PC-9 (cell line): ENCODE results near the gene PRR13. TPM values are rescaled to one million over a fixed set of nuclear protein-coding genes. Genes with fewer than 3 reads are reported as not detected.
A peak's percentile ranks its signal among the peaks of the same experiment; 100 is the strongest.
"Not testable (repeated sequence)": the region's sequence is repeated elsewhere in the genome, so short reads cannot be mapped to it uniquely, and the experiment has no call there.

ENCODE experiments used
- BruUV-seq: library from RNA; stranded (reverse); fragments of 400-500 nt; replicated peaks from 2 replicates; lab custom pipeline; 2021; lab: Mats Ljungman, UMichigan
- CTCF ChIA-PET: fragments of 300-600 bp; sonication (Branson Sonifier 250); formaldehyde crosslinking; loops from one replicate; lab custom pipeline; 2022; ENCODE audit warnings: antibody characterized with exemption; lab: Charles Lee
- POLR2A ChIA-PET: fragments of 300-600 bp; sonication (Branson Sonifier 250); formaldehyde crosslinking; loops from one replicate; lab custom pipeline; 2022; ENCODE audit warnings: antibody characterized with exemption; ENCODE audit not compliant: unreplicated experiment; lab: Charles Lee
- DNase-seq, 2 experiments: peaks; one replicate each; pipeline versions ENCODE4 v3.0.0 to v3.0.0-alpha.2; 2015 to 2022; ENCODE audit warnings: mixed read lengths in 1 of 2
- H2AFZ ChIP-seq: fragments of 200-600 bp; sonication (generic); 2 replicates; pipeline ENCODE4 v1.8.1; 2017; ENCODE audit warnings: antibody characterized with exemption
- H3F3A ChIP-seq: fragments of 200-600 bp; sonication (generic); 2 replicates; pipeline ENCODE4 v1.8.1; 2017; ENCODE audit warnings: antibody characterized with exemption, mild to moderate bottlenecking, low read depth; ENCODE audit not compliant: insufficient read depth
- H3K27ac ChIP-seq: fragments of 200-600 bp; sonication (generic); 2 replicates; pipeline ENCODE4 v1.6.1; 2016; ENCODE audit warnings: mixed run types
- H3K27me3 ChIP-seq: fragments of 200-600 bp; sonication (generic); 2 replicates; pipeline ENCODE4 v1.6.1; 2016; ENCODE audit warnings: low read depth, mixed run types; ENCODE audit not compliant: insufficient read depth
- H3K36me3 ChIP-seq: fragments of 200-600 bp; sonication (generic); 2 replicates; pipeline ENCODE4 v1.6.1; 2016; ENCODE audit warnings: low read depth, mixed run types
- H3K4me1 ChIP-seq: fragments of 200-600 bp; sonication (generic); replicated peaks from 2 replicates; pipeline ENCODE4 v1.6.1; 2016; ENCODE audit warnings: mixed run types; ENCODE audit not compliant: insufficient read depth
- H3K4me2 ChIP-seq: fragments of 200-600 bp; sonication (generic); 2 replicates; pipeline ENCODE4 v1.6.1; 2017; ENCODE audit warnings: mixed run types
- H3K4me3 ChIP-seq: fragments of 200-600 bp; sonication (generic); 2 replicates; pipeline ENCODE4 v1.6.1; 2016; ENCODE audit warnings: mixed run types
- H3K79me2 ChIP-seq: fragments of 200-600 bp; sonication (generic); 2 replicates; pipeline ENCODE4 v1.6.1; 2017; ENCODE audit warnings: low read depth, mixed run types
- H3K9me2 ChIP-seq: fragments of 200-600 bp; sonication (generic); 2 replicates; pipeline ENCODE4 v1.8.1; 2017; ENCODE audit warnings: mild to moderate bottlenecking; ENCODE audit not compliant: insufficient read depth
- H3K9me3 ChIP-seq: fragments of 200-600 bp; sonication (generic); 2 replicates; pipeline ENCODE4 v1.8.1; 2016; ENCODE audit warnings: low read depth; ENCODE audit not compliant: insufficient read depth
- H4K20me1 ChIP-seq: fragments of 200-600 bp; sonication (generic); 2 replicates; pipeline ENCODE4 v1.8.1; 2017; ENCODE audit not compliant: insufficient read depth
- EZH2 ChIP-seq: fragments of 200-600 bp; sonication (generic); IDR thresholded peaks from 2 replicates; pipeline ENCODE4 v1.8.0; 2017; ENCODE audit warnings: antibody characterized with exemption, low read depth
- intact Hi-C: fragments of 100-400 bp; cut with micrococcal nuclease; formaldehyde crosslinking; loops from one replicate; pipeline ENCODE4 v1.10.0; 2022; ENCODE audit not compliant: unreplicated experiment
- total RNA-seq: library from RNA; stranded (reverse); gene quantifications from 2 replicates; pipeline ENCODE4 v1.2.3, GENCODE V29; 2021
- TF ChIP-seq, protein P1 (sequence below): fragments of 200-600 bp; sonication (generic); conservative IDR thresholded peaks from 2 replicates; pipeline ENCODE4 v1.6.1; 2017; ENCODE audit warnings: mixed run types, antibody characterized with exemption, mild to moderate bottlenecking, moderate library complexity

The PRR13 gene
- total RNA-seq, 1 experiment from 2014 or later: 203 TPM

- BruUV-seq: no TSS peak
- peak overlapping the region; percentile 28; the same call in 1 of the 2 replicates for H3K27ac ChIP-seq
- intact Hi-C loops: no loop called here
Observed at GRCh38 chr12:53428741-53429140, 12.8 kb upstream of the PRR13 start.

DNA sequence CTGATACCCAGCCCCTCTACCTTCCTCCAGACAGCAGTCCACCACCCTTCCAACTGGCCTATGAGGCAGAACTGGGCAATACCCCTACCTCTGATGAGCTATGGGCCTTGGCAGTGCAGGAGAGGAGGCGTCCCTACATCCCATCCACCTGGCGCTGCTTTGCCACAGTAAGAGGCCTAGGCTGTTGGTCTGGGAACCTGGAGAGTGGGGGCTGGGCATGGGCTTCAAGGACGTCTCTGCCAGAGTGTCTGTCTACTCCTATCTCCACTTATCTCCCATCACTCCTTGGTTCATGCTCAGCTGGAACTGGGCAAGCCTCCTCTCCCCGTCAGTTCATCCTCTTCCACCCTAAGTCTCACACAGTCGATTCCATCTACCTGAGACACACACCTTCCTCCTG, 11.4 kb upstream of the PRR13 start:
- Histone ChIP-seq H3K9me2 (no peaks in the 10 kb centered on the region), H3K27me3 (no peaks in the 10 kb centered on the region), H2AFZ (no peak overlapping the region), H3K4me1 (peaks cover 27% of the 10 kb centered on the region), H3F3A (peaks cover 23% of the 10 kb centered on the region), H3K27ac (no peak overlapping the region), H3K9me3 (no peaks in the 10 kb centered on the region), H3K36me3 (no peaks in the 10 kb centered on the region), H3K4me2 (no peak overlapping the region), H4K20me1 (no peaks in the 10 kb centered on the region), H3K79me2 (no peaks in the 10 kb centered on the region), H3K4me3 (no peak overlapping the region)
- ChIA-PET CTCF (no interaction called here), POLR2A (no interaction called here)
- intact Hi-C loops: no loop called here
- DNase-seq: no peak
- TF ChIP-seq, protein P1, sequence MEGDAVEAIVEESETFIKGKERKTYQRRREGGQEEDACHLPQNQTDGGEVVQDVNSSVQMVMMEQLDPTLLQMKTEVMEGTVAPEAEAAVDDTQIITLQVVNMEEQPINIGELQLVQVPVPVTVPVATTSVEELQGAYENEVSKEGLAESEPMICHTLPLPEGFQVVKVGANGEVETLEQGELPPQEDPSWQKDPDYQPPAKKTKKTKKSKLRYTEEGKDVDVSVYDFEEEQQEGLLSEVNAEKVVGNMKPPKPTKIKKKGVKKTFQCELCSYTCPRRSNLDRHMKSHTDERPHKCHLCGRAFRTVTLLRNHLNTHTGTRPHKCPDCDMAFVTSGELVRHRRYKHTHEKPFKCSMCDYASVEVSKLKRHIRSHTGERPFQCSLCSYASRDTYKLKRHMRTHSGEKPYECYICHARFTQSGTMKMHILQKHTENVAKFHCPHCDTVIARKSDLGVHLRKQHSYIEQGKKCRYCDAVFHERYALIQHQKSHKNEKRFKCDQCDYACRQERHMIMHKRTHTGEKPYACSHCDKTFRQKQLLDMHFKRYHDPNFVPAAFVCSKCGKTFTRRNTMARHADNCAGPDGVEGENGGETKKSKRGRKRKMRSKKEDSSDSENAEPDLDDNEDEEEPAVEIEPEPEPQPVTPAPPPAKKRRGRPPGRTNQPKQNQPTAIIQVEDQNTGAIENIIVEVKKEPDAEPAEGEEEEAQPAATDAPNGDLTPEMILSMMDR: no peak
- TF ChIP-seq EZH2: no peak
- no TSS peak for BruUV-seq

More at GRCh38 chr12:53428741-53429140, 12.8 kb upstream of the PRR13 start:
- Histone ChIP-seq H3K36me3 (no peaks in the 10 kb centered on the region), H3K4me2 (peak overlapping the region; percentile 40), H3K27me3 (no peaks in the 10 kb centered on the region), H4K20me1 (no peaks in the 10 kb centered on the region), H3K4me1 (peaks cover 27% of the 10 kb centered on the region), H3F3A (peaks cover 23% of the 10 kb centered on the region), H3K9me2 (no peaks in the 10 kb centered on the region), H3K9me3 (no peaks in the 10 kb centered on the region), H3K4me3 (no peak overlapping the region), H2AFZ (no peak overlapping the region), H3K79me2 (no peaks in the 10 kb centered on the region)
- DNase-seq: no peak
- TF ChIP-seq, protein P1: no peak
- TF ChIP-seq EZH2: no peak
- CTCF ChIA-PET: no interaction called here
- POLR2A ChIA-PET: interaction anchor here (0.6 kb wide), 3 partner anchors 74 to 481 kb away, joined by 3 to 9 read pairs (median 4); no protein-coding TSS in a partner anchor

- Histone ChIP-seq H3F3A (peaks cover 29% of the 10 kb centered on the region), H3K36me3 (no peaks in the 10 kb centered on the region), H4K20me1 (no peaks in the 10 kb centered on the region), H3K79me2 (no peaks in the 10 kb centered on the region), H3K9me3 (no peaks in the 10 kb centered on the region), H3K27me3 (no peaks in the 10 kb centered on the region), H3K4me3 (no peak overlapping the region), H3K4me2 (no peak overlapping the region), H3K27ac (no peak overlapping the region), H3K4me1 (peaks cover 27% of the 10 kb centered on the region), H3K9me2 (no peaks in the 10 kb centered on the region), H2AFZ (no peak overlapping the region)
- TF ChIP-seq, protein P1: no peak
- no peak for TF ChIP-seq EZH2
- ChIA-PET POLR2A (no interaction called here), CTCF (no interaction called here)
- intact Hi-C loops: no loop called here
- BruUV-seq: no TSS peak
- no peak for DNase-seq
Observed at GRCh38 chr12:53431187-53431586, 10.3 kb upstream of the PRR13 start.

- H3K27me3 ChIP-seq, H3K4me2 ChIP-seq, H3K4me1 ChIP-seq, H4K20me1 ChIP-seq, H3K4me3 ChIP-seq, BruUV-seq, DNase-seq, H3F3A ChIP-seq, H3K27ac ChIP-seq, H3K79me2 ChIP-seq, H2AFZ ChIP-seq, H3K9me2 ChIP-seq, intact Hi-C loops, POLR2A ChIA-PET, H3K9me3 ChIP-seq, H3K36me3 ChIP-seq: not testable (repeated sequence)
- CTCF ChIA-PET: interaction anchor here (0.6 kb wide), 1 partner anchor 14 kb away, joined by 9 read pairs; no protein-coding TSS in a partner anchor
Observed at GRCh38 chr12:53435326-53435725, 6.2 kb upstream of the PRR13 start.

GRCh38 chr12:53439582-53439981, 2.0 kb upstream of the PRR13 start:
- H3K36me3 ChIP-seq, H4K20me1 ChIP-seq, H3K27me3 ChIP-seq, H3K9me3 ChIP-seq, H2AFZ ChIP-seq, H3K4me3 ChIP-seq, DNase-seq, H3K9me2 ChIP-seq, H3K27ac ChIP-seq, H3K4me2 ChIP-seq, BruUV-seq, intact Hi-C loops, POLR2A ChIA-PET: not testable (repeated sequence)
- CTCF ChIA-PET: interaction anchor here (0.8 kb wide), 1 partner anchor 58 kb away, joined by 5 read pairs; no protein-coding TSS in a partner anchor
- H3K4me1 ChIP-seq: peaks cover 13% of the 10 kb centered on the region
- H3K79me2 ChIP-seq: peaks cover 26% of the 10 kb centered on the region
- H3F3A ChIP-seq: peaks cover 19% of the 10 kb centered on the region
